ENCODE results near the gene ERCC2. TPM values are rescaled to one million over a fixed set of nuclear protein-coding genes. Genes with fewer than 3 reads are reported as not detected.

ERCC2 gene
- total RNA-seq (2021) (102 to 113 TPM (median 109 TPM) in 3 replicates), Bru-seq, nascent RNA (percentile 67 among the genes with signal in this experiment)
- long read RNA-seq, experiment 1, full-length matches to known transcripts, result 71 of 140 reads
- long read RNA-seq, experiment 1, partial matches to known transcripts, result 33 of 140 reads
- long read RNA-seq, experiment 1, other reads (novel, unspliced or antisense), result 36 of 140 reads
- long read RNA-seq, experiment 2, full-length matches to known transcripts, result 4 of 108 reads
- long read RNA-seq, experiment 2, partial matches to known transcripts, result 42 of 108 reads
- long read RNA-seq, experiment 2, other reads (novel, unspliced or antisense), result 62 of 108 reads
- long read RNA-seq, experiment 3, full-length matches to known transcripts, result 4 of 10 reads
- long read RNA-seq, experiment 3, partial matches to known transcripts, result 0 of 10 reads
- long read RNA-seq, experiment 3, other reads (novel, unspliced or antisense), result 6 of 10 reads

DNA sequence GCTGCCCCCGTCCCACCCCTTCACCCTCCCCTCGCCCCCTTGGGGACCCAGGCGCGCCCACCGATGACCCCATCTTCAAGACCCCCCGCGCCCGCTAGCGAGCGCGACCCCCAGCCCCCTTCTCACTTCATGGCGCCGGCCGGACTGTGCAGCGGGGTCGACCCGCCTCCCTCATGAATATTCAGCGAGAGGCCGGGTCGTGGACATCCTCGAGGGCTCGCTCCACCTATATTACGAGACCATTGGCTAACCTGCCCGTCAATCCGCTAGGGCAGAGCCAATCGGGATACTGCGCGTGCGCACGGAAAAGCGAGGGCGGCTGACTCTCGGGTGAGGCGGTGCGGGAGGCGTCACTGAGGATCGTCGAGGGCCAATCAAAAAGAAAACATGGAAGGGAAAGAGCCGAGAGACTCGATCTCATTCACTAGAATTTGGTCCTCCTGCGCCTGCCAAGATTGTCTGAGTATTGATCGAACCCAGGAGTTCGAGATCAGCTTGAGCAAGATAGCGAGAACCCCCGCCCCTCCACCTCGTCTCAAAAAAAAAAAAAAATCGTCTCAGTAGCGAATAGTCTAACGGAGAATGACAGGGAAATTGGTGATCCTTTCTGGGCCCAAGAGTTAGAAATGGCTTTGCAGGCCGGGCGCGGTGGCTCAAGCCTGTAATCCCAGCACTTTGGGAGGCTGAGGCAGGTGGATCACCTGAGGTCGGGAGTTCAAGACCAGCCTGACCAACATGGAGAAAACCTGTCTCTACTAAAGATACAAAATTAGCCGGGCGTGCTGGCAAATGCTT is at the start of gene ERCC2:
TSS of gene ERCC2 (minus strand) at position 164 of the 795 bp plus-strand sequence. CDS start at position 131, 33 bp downstream.
- TF ChIP-seq EMX1 (CRISPR knock-in tag; IDR thresholded peaks at IDR 0.05) (no peak), HMGA2 (CRISPR knock-in tag; IDR thresholded peaks at IDR 0.05) (no peak), FOXP1 (CRISPR knock-in tag; IDR thresholded peaks at IDR 0.05; ENCODE audit: borderline replicate concordance) (no peak), IRF1 (CRISPR knock-in tag; IDR thresholded peaks at IDR 0.05) (no peak), FOXK1 (CRISPR knock-in tag; IDR thresholded peaks at IDR 0.05) (0 out of 2 replicates have a peak, but pooled peaks have one; percentile 54), NFYB (CRISPR knock-in tag; conservative IDR thresholded peaks at IDR 0.05; ENCODE audit: low read depth) (peak; percentile 98), SP1 (CRISPR knock-in tag; conservative IDR thresholded peaks at IDR 0.05) (peak; percentile 65; the same call in 1 of the 2 replicates)
- TF ChIP-seq, protein P1, sequence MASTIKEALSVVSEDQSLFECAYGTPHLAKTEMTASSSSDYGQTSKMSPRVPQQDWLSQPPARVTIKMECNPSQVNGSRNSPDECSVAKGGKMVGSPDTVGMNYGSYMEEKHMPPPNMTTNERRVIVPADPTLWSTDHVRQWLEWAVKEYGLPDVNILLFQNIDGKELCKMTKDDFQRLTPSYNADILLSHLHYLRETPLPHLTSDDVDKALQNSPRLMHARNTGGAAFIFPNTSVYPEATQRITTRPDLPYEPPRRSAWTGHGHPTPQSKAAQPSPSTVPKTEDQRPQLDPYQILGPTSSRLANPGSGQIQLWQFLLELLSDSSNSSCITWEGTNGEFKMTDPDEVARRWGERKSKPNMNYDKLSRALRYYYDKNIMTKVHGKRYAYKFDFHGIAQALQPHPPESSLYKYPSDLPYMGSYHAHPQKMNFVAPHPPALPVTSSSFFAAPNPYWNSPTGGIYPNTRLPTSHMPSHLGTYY (CRISPR knock-in tag; IDR thresholded peaks at IDR 0.05), result no peak
- ATAC-seq (peak; percentile 97), DNase-seq (ENCODE audit: low spot score) (peak; percentile 100)
- H3K36me3 Mint-ChIP-seq, result peaks cover 16% of the 10 kb centered on the region
- CTCF ChIA-PET, result interaction anchor here (0.6 to 2.6 kb wide), 10 partner anchors 25 to 115 kb away, joined by 3 to 14 read pairs (median 6); no protein-coding TSS in a partner anchor
- POLR2A ChIA-PET, result interaction anchor here (1.5 kb wide), 1 partner anchor 33 kb away, joined by 5 read pairs; no protein-coding TSS in a partner anchor
- no peaks in the 10 kb centered on the region for H3K27me3 Mint-ChIP-seq (ENCODE audit: low read depth)
- peak within 1 kb of the TSS; percentile 100 for H3K27ac Mint-ChIP-seq
- peaks cover 17% of the 10 kb centered on the region for H3K4me1 Mint-ChIP-seq
- H3K4me3 Mint-ChIP-seq, result peak within 1 kb of the TSS; percentile 90
- no peaks in the 10 kb centered on the region for H3K9me3 Mint-ChIP-seq

DNA sequence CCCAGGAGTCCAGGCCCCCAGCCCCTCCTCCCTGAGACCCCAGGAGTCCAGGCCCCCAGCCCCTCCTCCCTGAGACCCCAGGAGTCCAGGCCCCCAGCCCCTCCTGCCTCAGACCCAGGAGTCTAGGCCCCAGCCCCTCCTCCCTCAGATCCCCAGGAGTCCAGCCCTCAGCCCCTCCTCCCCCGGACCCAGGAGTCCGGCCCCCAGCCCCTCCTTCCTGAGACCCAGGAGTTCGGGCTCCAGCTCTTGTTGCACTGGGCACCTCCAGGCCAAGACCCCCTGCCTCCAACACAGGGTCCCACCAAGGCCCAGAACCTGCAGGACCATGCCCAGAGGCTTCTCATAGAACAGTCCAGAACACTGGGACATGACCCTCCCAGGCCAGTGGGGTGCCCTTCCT is 49.5 kb upstream of the ERCC2 start:
- peaks cover 14% of the 10 kb centered on the region for H3K36me3 Mint-ChIP-seq
- no peak for ATAC-seq

GRCh38 chr19:45419396-45419795 is 49.0 kb upstream of the ERCC2 start:
- H3K4me1 Mint-ChIP-seq, result peaks cover 12% of the 10 kb centered on the region
- H3K9me3 Mint-ChIP-seq, result no peaks in the 10 kb centered on the region
- CTCF ChIA-PET, result interaction anchor here (1.3 kb wide), 1 partner anchor 66 kb away, joined by 7 read pairs; no protein-coding TSS in a partner anchor
- H3K27me3 Mint-ChIP-seq (ENCODE audit: low read depth), result no peaks in the 10 kb centered on the region
- TF ChIP-seq ZNF532 (CRISPR knock-in tag; IDR thresholded peaks at IDR 0.05; ENCODE audit: borderline replicate concordance) (no peak), PRRX2 (CRISPR knock-in tag; IDR thresholded peaks at IDR 0.05) (no peak), E2F4 (CRISPR knock-in tag; IDR thresholded peaks at IDR 0.05; ENCODE audit: borderline replicate concordance, low read depth) (no peak), ESRRA (CRISPR knock-in tag; IDR thresholded peaks at IDR 0.05; ENCODE audit: borderline replicate concordance) (no peak), GABPB1 (CRISPR knock-in tag; IDR thresholded peaks at IDR 0.05) (no peak)
- no peak overlapping the region for H3K4me3 Mint-ChIP-seq
- DNase-seq (ENCODE audit: low spot score) (no peak), ATAC-seq (no peak)
- H3K36me3 Mint-ChIP-seq, result peaks cover 16% of the 10 kb centered on the region
- POLR2A ChIA-PET, result no interaction called here
- H3K27ac Mint-ChIP-seq, result no peak overlapping the region

More for the DNA sequence above, 49.5 kb upstream of the ERCC2 start:
- no peak for TF ChIP-seq ZNF512 (CRISPR knock-in tag; IDR thresholded peaks at IDR 0.05; ENCODE audit: borderline replicate concordance)
- Mint-ChIP-seq H3K4me3 (no peak overlapping the region), H3K27ac (no peak overlapping the region), H3K27me3 (ENCODE audit: low read depth) (no peaks in the 10 kb centered on the region), H3K4me1 (peaks cover 16% of the 10 kb centered on the region), H3K9me3 (no peaks in the 10 kb centered on the region)
- CTCF ChIA-PET, result interaction anchor here (0.6 to 1.3 kb wide), 4 partner anchors 59 to 379 kb away, joined by 3 to 7 read pairs (median 4); no protein-coding TSS in a partner anchor
- POLR2A ChIA-PET, result no interaction called here
- no peak for DNase-seq (ENCODE audit: low spot score)
